HEK293T (cell line): ENCODE measurements around the gene GNA15.

ENCODE experiments used
- BHLHE40 ChIP-seq: fragments of 450-650 bp; IDR thresholded peaks from 2 replicates; pipeline ENCODE4 v1.6.1; 2016; ENCODE audit warnings: mild to moderate bottlenecking, moderate library complexity, borderline replicate concordance
- CTBP1 ChIP-seq: fragments of 450-650 bp; IDR thresholded peaks from 2 replicates; pipeline ENCODE4 v1.6.1; 2016; ENCODE audit warnings: borderline replicate concordance
- FOXA1 ChIP-seq: fragments of 450-650 bp; IDR thresholded peaks from 2 replicates; pipeline ENCODE4 v1.6.1; 2016; ENCODE audit warnings: mild to moderate bottlenecking
- FOXK2 ChIP-seq: fragments of 450-650 bp; IDR thresholded peaks from 2 replicates; pipeline ENCODE4 v1.6.1; 2016; ENCODE audit warnings: mild to moderate bottlenecking
- FOXM1 ChIP-seq: fragments of 450-650 bp; IDR thresholded peaks from 2 replicates; pipeline ENCODE4 v1.6.1; 2017; ENCODE audit warnings: mild to moderate bottlenecking, borderline replicate concordance
- HDGF ChIP-seq: fragments of 450-650 bp; IDR thresholded peaks from 2 replicates; pipeline ENCODE4 v1.6.1; 2017; ENCODE audit warnings: antibody characterized with exemption, borderline replicate concordance
- LEF1 ChIP-seq: fragments of 450-650 bp; IDR thresholded peaks from 2 replicates; pipeline ENCODE4 v1.6.1; 2017; ENCODE audit warnings: mild to moderate bottlenecking, borderline replicate concordance
- NFRKB ChIP-seq: fragments of 450-650 bp; IDR thresholded peaks from 2 replicates; pipeline ENCODE4 v1.6.1; 2016; ENCODE audit warnings: mild to moderate bottlenecking, moderate library complexity
- SP1 ChIP-seq: fragments of 450-650 bp; IDR thresholded peaks from 2 replicates; pipeline ENCODE4 v1.6.1; 2017
- SUZ12 ChIP-seq: fragments of 450-650 bp; IDR thresholded peaks from 2 replicates; pipeline ENCODE4 v1.6.1; 2016; ENCODE audit warnings: mild to moderate bottlenecking
- TARDBP ChIP-seq: fragments of 450-650 bp; IDR thresholded peaks from 2 replicates; pipeline ENCODE4 v1.6.1; 2016

GRCh38 chr19:3125900-3126524 lies 9.8 kb upstream of the GNA15 start:
- no peak for TF ChIP-seq SP1
- TF ChIP-seq FOXK2: no peak
- TF ChIP-seq HDGF: no peak
- TF ChIP-seq LEF1: no peak
- TF ChIP-seq FOXM1: no peak
- TF ChIP-seq FOXA1: no peak
- TF ChIP-seq NFRKB: no peak
- TF ChIP-seq CTBP1: no peak
- no peak for TF ChIP-seq TARDBP
- TF ChIP-seq SUZ12: no peak
- TF ChIP-seq BHLHE40: no peak
